SJSA1 (cell line): ENCODE results near the gene KDM1B. TPM values are rescaled to one million over a fixed set of nuclear protein-coding genes. Genes with fewer than 3 reads are reported as not detected.
"Not testable (repeated sequence)": the region's sequence is repeated elsewhere in the genome, so short reads cannot be mapped to it uniquely, and the experiment has no call there.

Experiments
- DNase-seq, 2 experiments: peaks; one replicate each; pipeline ENCODE4 v3.0.0-alpha.2; 2015 to 2020; ENCODE audit warnings: low spot score in 2 of 2, low read depth in 1 of 2
- H3K27ac ChIP-seq: fragments of 250-450 bp; sonication (Bioruptor Pico); 2 replicates; pipeline ENCODE4 v1.5.1; 2020; ENCODE audit warnings: mild to moderate bottlenecking, moderate library complexity
- H3K27me3 ChIP-seq: fragments of 250-450 bp; sonication (Bioruptor Pico); replicated peaks from 2 replicates; pipeline ENCODE4 v1.5.1; 2020; ENCODE audit warnings: mild to moderate bottlenecking, moderate library complexity
- H3K36me3 ChIP-seq: fragments of 250-450 bp; sonication (Bioruptor Pico); 2 replicates; pipeline ENCODE4 v1.5.1; 2020; ENCODE audit warnings: mild to moderate bottlenecking
- H3K4me1 ChIP-seq: fragments of 250-450 bp; sonication (Bioruptor Pico); replicated peaks from 2 replicates; pipeline ENCODE4 v1.6.1; 2021; ENCODE audit warnings: mild to moderate bottlenecking
- H3K4me3 ChIP-seq: fragments of 250-450 bp; sonication (Bioruptor Pico); 2 replicates; pipeline ENCODE4 v1.5.1; 2020; ENCODE audit warnings: mild to moderate bottlenecking
- H3K9me3 ChIP-seq: fragments of 250-450 bp; sonication (Bioruptor Pico); replicated peaks from 2 replicates; pipeline ENCODE4 v1.5.1; 2020; ENCODE audit warnings: mild to moderate bottlenecking
- total RNA-seq: library from RNA; depleted of rRNA; stranded (reverse); fragments of >200 nt; shearing (Covaris generic); gene quantifications from 2 replicates; pipeline ENCODE4 v1.2.3, GENCODE V29; 2014

KDM1B gene
- total RNA-seq, 1 experiment from 2014 or later: 18.8 TPM

DNA sequence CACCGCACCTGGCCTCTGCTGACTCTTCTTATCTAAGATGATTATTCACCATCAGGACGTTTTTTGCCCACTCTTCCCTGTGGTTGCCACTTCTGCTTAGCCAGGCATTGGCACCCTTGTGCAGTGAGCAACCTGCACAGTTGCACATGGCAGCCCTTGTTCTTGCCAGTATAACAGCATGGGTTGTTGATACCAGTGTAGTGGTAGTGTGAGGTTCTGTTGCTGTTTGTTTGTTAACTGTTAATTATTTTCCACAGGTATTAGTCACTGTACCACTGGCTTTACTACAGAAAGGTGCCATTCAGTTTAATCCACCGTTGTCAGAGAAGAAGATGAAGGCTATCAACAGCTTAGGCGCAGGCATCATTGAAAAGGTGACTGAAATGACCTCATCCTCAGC is 57.0 kb downstream of the KDM1B start:
- Histone ChIP-seq H3K27ac (no peak overlapping the region), H3K36me3 (peaks cover 8% of the 10 kb centered on the region; the same call in 1 of the 2 replicates), H3K4me1 (peaks cover 14% of the 10 kb centered on the region), H3K9me3 (no peaks in the 10 kb centered on the region; the same call in 1 of the 2 replicates), H3K4me3 (no peak overlapping the region), H3K27me3 (no peaks in the 10 kb centered on the region)
- no peak for DNase-seq

GRCh38 chr6:18213439-18213838 is 58.2 kb downstream of the KDM1B start:
- H3K36me3 ChIP-seq: peaks cover 8% of the 10 kb centered on the region; the same call in 1 of the 2 replicates
- no peak overlapping the region for H3K4me3 ChIP-seq
- H3K4me1 ChIP-seq: peaks cover 14% of the 10 kb centered on the region
- no peaks in the 10 kb centered on the region for H3K27me3 ChIP-seq
- H3K27ac ChIP-seq: no peak overlapping the region
- H3K9me3 ChIP-seq: no peaks in the 10 kb centered on the region; the same call in 1 of the 2 replicates
- DNase-seq: no peak

GRCh38 chr6:18214003-18214402 is 58.8 kb downstream of the KDM1B start:
- Histone ChIP-seq H3K27ac (no peak overlapping the region), H3K36me3 (peaks cover 8% of the 10 kb centered on the region; the same call in 1 of the 2 replicates), H3K9me3 (no peaks in the 10 kb centered on the region; the same call in 1 of the 2 replicates), H3K4me1 (peaks cover 14% of the 10 kb centered on the region), H3K27me3 (no peaks in the 10 kb centered on the region), H3K4me3 (no peak overlapping the region)
- DNase-seq: no peak

DNA sequence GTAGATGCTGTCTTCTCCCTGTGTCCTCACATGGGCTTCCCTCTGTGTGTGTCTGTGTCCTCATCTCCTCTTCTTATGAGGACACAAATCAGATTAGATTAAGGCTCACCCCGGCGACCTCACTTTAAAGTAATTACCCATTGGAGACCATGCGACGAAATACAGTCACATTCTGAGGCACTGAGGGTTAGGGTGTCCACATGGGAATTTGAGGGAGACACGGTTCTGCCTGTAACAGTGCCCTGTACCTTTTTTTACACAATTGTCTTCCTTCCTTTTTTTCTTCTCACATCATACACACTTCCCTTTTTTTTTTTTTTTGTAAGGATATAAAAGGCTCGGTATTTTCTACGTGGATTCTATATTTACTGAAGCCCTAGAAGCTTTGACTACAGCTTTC is 60.2 kb downstream of the KDM1B start:
- Histone ChIP-seq H3K9me3 (no peaks in the 10 kb centered on the region; the same call in 1 of the 2 replicates), H3K27ac (no peak overlapping the region; the same call in 1 of the 2 replicates), H3K27me3 (no peaks in the 10 kb centered on the region), H3K4me3 (no peak overlapping the region), H3K36me3 (peaks cover 8% of the 10 kb centered on the region; the same call in 1 of the 2 replicates), H3K4me1 (peaks cover 14% of the 10 kb centered on the region)
- DNase-seq: no peak

DNA sequence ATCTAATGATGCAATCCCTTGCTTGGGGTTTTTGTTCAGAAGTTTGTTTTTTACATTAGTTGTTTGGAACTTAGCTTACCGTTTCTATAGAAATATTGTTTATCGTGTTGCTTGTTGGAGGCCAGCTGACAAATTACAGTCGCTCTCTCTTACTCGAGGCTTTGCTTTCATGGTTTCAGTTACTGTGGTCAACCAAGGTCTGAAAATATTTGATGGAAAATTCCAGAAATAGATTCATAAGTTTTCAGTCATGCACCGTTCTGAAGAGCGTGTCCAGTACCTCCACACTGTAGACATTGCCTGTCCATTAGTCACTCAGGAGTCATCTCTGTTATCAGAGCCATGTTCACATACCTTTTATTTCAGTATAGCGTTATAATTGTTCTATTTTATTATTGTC is 61.2 kb downstream of the KDM1B start:
- Histone ChIP-seq H3K27me3 (no peaks in the 10 kb centered on the region), H3K9me3 (no peaks in the 10 kb centered on the region; the same call in 1 of the 2 replicates), H3K36me3 (peaks cover 13% of the 10 kb centered on the region), H3K4me1 (peaks cover 14% of the 10 kb centered on the region), H3K4me3 (no peak overlapping the region), H3K27ac (peak overlapping the region; percentile 60)
- no peak for DNase-seq

DNA sequence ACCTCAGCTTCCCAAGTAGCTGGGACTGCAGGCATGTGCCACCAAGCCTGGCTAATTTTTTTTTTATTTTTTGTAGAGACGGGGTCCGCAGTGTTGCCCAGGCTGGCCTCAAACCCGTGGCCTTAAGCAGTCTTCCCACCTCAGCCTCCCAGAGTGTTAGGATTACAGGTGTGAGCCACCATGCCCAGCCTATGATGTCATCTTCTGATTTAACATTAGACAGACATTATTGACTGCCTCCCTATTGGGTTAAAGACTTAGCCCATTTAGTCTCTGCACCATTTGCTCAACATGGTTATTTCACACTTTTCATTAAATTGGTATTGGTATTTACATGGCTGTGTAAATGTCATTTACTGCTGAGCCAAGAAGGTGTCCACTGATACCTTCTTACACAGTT is 63.0 kb downstream of the KDM1B start:
- Histone ChIP-seq H3K27ac (no peak overlapping the region), H3K4me1 (peaks cover 14% of the 10 kb centered on the region), H3K4me3 (no peak overlapping the region), H3K36me3 (peaks cover 30% of the 10 kb centered on the region), H3K9me3 (no peaks in the 10 kb centered on the region), H3K27me3 (no peaks in the 10 kb centered on the region)
- no peak for DNase-seq

GRCh38 chr6:18219591-18219990 is 64.4 kb downstream of the KDM1B start:
- no peak overlapping the region for H3K4me3 ChIP-seq
- H3K27me3 ChIP-seq: no peaks in the 10 kb centered on the region
- peaks cover 18% of the 10 kb centered on the region for H3K4me1 ChIP-seq
- DNase-seq: no peak
- no peak overlapping the region for H3K27ac ChIP-seq
- no peaks in the 10 kb centered on the region for H3K9me3 ChIP-seq
- H3K36me3 ChIP-seq: peaks cover 43% of the 10 kb centered on the region

GRCh38 chr6:18221288-18221615 is 66.0 kb downstream of the KDM1B start:
- Histone ChIP-seq H3K9me3 (no peaks in the 10 kb centered on the region), H3K27me3 (no peaks in the 10 kb centered on the region)

GRCh38 chr6:18226451-18227105 is 71.4 kb downstream of the KDM1B start:
- Histone ChIP-seq H3K36me3 (peaks cover 97% of the 10 kb centered on the region), H3K27ac (peak overlapping the region; percentile 62)
- peak; percentile 76 to 79 for DNase-seq

More at GRCh38 chr6:18221288-18221615, 66.0 kb downstream of the KDM1B start:
- Histone ChIP-seq H3K4me3 (no peak overlapping the region), H3K27ac (no peak overlapping the region), H3K4me1 (peaks cover 15% of the 10 kb centered on the region), H3K36me3 (peaks cover 52% of the 10 kb centered on the region)
- no peak for DNase-seq

GRCh38 chr6:18227166-18227565 is 71.9 kb downstream of the KDM1B start:
- Histone ChIP-seq H3K4me1 (peaks cover 34% of the 10 kb centered on the region), H3K27ac (peak overlapping the region; percentile 62), H3K36me3 (peaks cover 97% of the 10 kb centered on the region)
- not testable (repeated sequence) for H3K9me3 ChIP-seq, DNase-seq, H3K27me3 ChIP-seq, H3K4me3 ChIP-seq

More at GRCh38 chr6:18226451-18227105, 71.4 kb downstream of the KDM1B start:
- peaks cover 34% of the 10 kb centered on the region for H3K4me1 ChIP-seq
- not testable (repeated sequence) for H3K27me3 ChIP-seq, H3K9me3 ChIP-seq, H3K4me3 ChIP-seq

DNA sequence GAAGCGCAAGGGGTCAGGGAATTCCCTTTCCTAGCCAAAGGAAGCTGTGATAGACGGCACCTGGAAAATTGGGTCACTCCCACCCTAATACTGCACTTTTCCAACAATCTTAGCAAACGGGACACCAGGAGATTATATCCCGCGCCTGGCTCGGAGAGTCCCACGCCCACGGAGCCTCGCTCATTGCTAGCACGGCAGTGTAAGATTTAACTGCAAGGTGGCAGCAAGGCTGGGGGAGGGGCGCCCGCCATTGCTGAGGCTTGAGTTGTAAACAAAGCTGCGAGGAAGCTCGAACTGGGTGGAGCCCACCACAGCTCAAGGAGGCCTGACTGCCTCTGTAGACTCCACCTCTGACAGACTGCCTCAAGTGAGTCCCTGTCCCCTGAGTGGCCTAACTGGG is 73.4 kb downstream of the KDM1B start:
- H3K36me3 ChIP-seq: peaks cover 99% of the 10 kb centered on the region
- not testable (repeated sequence) for H3K27me3 ChIP-seq, H3K27ac ChIP-seq

GRCh38 chr6:18231856-18232255 is 76.6 kb downstream of the KDM1B start:
- H3K4me1 ChIP-seq: peaks cover 21% of the 10 kb centered on the region
- H3K9me3 ChIP-seq, H3K4me3 ChIP-seq, DNase-seq, H3K27ac ChIP-seq, H3K27me3 ChIP-seq: not testable (repeated sequence)
- peaks cover 97% of the 10 kb centered on the region for H3K36me3 ChIP-seq

More for the DNA sequence above, 73.4 kb downstream of the KDM1B start:
- not testable (repeated sequence) for H3K9me3 ChIP-seq, DNase-seq, H3K4me3 ChIP-seq
- H3K4me1 ChIP-seq: peaks cover 30% of the 10 kb centered on the region

- not testable (repeated sequence) for H3K4me3 ChIP-seq, H3K4me1 ChIP-seq, DNase-seq, H3K9me3 ChIP-seq, H3K27ac ChIP-seq, H3K27me3 ChIP-seq
- H3K36me3 ChIP-seq: peaks cover 96% of the 10 kb centered on the region
These were observed 78.5 kb downstream of the KDM1B start for GRCh38 chr6:18233770-18234169.

DNA sequence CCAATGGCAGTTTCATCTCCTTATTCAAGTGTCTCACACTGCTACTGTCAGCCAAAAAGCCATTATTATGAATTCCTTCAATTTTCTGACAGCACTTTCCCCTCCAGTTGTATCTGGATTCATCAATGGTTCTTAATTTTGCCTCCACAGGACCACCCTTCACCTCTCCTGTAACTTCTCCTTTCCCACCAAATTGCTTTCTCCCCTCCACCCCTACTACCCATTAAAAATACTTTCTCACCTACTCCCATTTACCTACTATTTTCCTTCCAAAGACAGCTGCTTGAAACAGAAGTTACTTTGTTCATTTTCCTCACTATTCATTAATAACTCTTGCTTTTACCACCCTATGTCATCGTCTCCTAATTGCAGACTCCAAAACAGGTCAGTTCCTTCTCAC is 79.3 kb downstream of the KDM1B start:
- Histone ChIP-seq H3K36me3 (peaks cover 94% of the 10 kb centered on the region), H3K27me3 (no peaks in the 10 kb centered on the region), H3K4me1 (no peaks in the 10 kb centered on the region), H3K9me3 (no peaks in the 10 kb centered on the region; the same call in 1 of the 2 replicates), H3K27ac (no peak overlapping the region), H3K4me3 (no peak overlapping the region)
- DNase-seq: no peak
